Urinary bladder (tissue), 4 donors: ENCODE data around the gene TIMM10. TPM values are rescaled to one million over a fixed set of nuclear protein-coding genes. Genes with fewer than 3 reads are reported as not detected.

Experiments used
- DNase-seq: peaks from one replicate; pipeline ENCODE4 v3.0.0-alpha.2; 2015; ENCODE audit errors: extremely low spot score
- H3K27ac ChIP-seq: one replicate; pipeline ENCODE4 v1.5.1; 2013; ENCODE audit warnings: low read depth, mild to moderate bottlenecking, moderate library complexity
- H3K36me3 ChIP-seq: one replicate; pipeline ENCODE4 v1.6.1; 2013; ENCODE audit warnings: mild to moderate bottlenecking, moderate library complexity; ENCODE audit not compliant: insufficient read depth
- H3K4me1 ChIP-seq: one replicate; pipeline ENCODE4 v1.6.1; 2013; ENCODE audit warnings: mild to moderate bottlenecking, moderate library complexity; ENCODE audit not compliant: insufficient read depth
- H3K4me3 ChIP-seq: one replicate; pipeline ENCODE4 v1.5.1; 2013; ENCODE audit warnings: low read depth, low read length
- WGBS: extraction: QIAGEN DNeasy Blood & Tissue Kit; methylation state at CpG from one replicate; pipeline ENCODE4 v1.1.7; 2013; 5-methylcytosine and 5-hydroxymethylcytosine counted together
- polyA plus RNA-seq: library from polyadenylated mRNA; stranded (reverse); fragments of 200-250 nt; gene quantifications from one replicate; pipeline ENCODE4 v1.2.3, GENCODE V29; 2013
- total RNA-seq: library from RNA; depleted of rRNA; stranded (reverse); fragments of >200 nt; gene quantifications from one replicate; pipeline ENCODE4 v1.2.3, GENCODE V29; 2014
- donor health status: healthy with polysubstance abuse.
- donor health status: healthy.

TIMM10 gene
- total and polyA plus RNA-seq, 2 donors = 14.3 to 40.7 TPM

DNA sequence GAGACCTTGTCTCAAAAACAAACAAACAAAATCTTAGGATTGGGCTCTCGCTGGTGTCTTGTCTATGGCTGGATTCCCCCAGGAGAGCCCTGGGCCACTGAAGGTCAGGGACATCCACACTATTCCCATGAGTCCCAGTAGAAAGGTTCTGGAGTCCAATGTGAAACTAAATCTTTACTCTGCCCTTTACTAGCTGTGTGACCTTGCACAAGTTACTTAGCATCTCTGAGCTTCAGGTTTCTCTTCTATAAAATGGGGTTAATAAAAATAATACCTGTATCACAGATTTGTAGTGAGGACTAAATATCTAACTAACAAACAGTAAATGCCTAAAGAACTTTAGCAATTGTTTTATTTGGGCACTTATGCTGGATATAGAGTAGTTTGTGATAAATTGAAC is 24.0 kb downstream of the TIMM10 start:
- no peak for DNase-seq
- Histone ChIP-seq H3K4me3 (no peak overlapping the region), H3K36me3 (no peaks in the 10 kb centered on the region), H3K4me1 (no peaks in the 10 kb centered on the region), H3K27ac (no peak overlapping the region)
- WGBS = 96% methylated on average over 1 of the region's 1 CpG

DNA sequence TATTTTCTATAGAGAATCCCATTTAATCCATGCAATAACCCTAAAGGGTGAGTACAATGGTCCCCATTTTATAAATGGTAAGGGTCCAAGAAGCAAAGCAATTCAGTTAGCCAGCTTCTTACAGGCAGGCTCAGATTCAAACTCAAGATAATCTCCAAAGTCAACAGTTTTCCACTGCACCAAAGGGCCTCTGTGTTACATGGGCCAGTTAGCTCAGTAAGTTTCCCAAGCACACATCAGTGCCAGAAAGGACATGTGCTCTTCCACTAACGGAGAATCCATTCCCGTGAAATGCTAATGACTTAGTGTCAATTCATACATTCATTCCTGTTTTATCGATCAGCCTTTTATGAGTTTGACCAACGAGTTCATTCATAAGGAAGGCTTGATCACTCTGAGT is 26.0 kb downstream of the TIMM10 start:
- no peak for DNase-seq
- H3K36me3 ChIP-seq = no peaks in the 10 kb centered on the region
- no peaks in the 10 kb centered on the region for H3K4me1 ChIP-seq
- no peak overlapping the region for H3K27ac ChIP-seq
- 93% methylated on average over 4 of the region's 4 CpGs for WGBS
- H3K4me3 ChIP-seq = no peak overlapping the region

DNA sequence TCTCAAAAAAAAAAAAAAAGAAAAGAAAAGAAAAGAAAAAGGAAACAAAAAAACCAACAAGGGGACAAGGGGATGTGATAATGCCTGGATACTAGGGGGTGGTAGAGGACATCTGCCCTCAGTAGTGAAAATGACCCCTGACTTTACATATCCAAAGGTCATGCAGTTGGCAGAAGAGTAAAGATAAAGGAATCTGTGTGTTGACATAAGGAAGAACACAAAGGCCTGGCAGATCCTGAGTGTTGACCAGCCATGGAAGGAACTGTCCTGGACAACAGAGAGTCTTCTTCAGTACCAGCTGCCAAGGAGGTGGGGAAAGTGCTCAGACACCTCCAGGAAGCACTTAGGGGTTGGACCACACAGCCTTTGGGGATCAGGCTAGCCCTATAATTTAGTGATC is 27.7 kb downstream of the TIMM10 start:
- H3K36me3 ChIP-seq = no peaks in the 10 kb centered on the region
- H3K4me1 ChIP-seq = no peaks in the 10 kb centered on the region
- no peak overlapping the region for H3K27ac ChIP-seq
- DNase-seq = no peak
- no peak overlapping the region for H3K4me3 ChIP-seq

DNA sequence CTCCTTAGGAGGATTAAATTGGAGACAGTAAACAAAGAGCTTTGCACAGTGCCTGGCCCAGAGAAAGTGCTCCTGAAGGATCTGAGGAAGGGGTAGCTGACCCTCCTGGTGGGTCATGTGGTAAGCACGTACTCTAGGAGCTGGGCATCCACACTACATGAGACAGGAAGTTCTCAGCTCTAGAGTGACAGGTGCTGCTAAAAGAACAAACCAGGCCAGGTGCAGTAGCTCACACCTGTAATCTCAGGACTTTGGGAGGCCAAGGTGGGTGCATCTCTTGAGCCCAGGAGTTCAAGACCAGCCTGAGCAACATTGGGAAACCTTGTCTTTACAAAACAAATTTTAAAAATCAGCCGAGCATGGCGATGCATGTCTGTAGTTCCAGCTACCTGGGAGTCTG is 28.2 kb downstream of the TIMM10 start:
- Histone ChIP-seq H3K4me3 (no peak overlapping the region), H3K27ac (no peak overlapping the region), H3K36me3 (no peaks in the 10 kb centered on the region), H3K4me1 (no peaks in the 10 kb centered on the region)
- DNase-seq = no peak
- WGBS = 98% methylated on average over 3 of the region's 3 CpGs

DNA sequence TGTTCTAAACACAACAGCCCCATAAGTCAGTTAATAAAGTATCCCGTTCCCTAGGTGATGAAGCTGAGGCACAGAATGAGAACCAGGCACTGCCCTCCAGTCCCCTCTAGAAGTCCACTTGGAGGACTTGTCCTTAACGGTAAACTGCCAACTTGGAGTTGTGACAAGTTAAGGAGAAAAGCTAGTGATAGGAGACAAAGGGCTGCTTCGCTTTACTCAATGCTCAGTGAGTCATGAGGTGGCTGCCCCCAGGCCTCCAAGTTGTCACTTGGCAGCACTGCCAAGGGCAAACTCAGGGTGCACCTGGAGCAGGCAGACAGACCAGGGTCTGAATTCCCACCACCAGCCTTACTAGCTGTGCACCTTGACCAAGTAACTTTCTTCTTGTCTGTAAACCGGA is 28.6 kb downstream of the TIMM10 start:
- WGBS = 77% methylated on average over 4 of the region's 4 CpGs
- Histone ChIP-seq H3K27ac (no peak overlapping the region), H3K4me3 (no peak overlapping the region), H3K36me3 (no peaks in the 10 kb centered on the region), H3K4me1 (no peaks in the 10 kb centered on the region)
- DNase-seq = no peak

DNA sequence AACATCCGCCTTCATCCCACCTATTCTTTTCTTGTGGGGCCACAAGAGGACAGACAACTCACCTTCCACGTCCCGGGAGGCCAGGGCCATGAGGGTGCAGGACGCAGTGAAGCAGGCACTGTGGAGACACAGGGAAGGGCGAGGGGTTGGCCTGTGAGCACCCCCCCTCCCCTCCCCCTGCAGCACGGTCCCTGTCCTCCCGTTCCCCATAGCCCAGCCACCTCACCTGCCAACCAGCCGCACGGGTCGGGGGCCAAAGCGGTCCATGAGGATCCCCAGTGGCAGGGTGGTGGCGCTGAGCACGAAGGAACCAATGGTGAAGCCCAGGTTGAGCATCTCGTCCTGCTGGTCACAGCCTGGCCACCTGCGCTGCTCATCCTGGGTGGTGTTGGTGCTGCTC is 29.6 kb downstream of the TIMM10 start:
- Histone ChIP-seq H3K4me3 (no peak overlapping the region), H3K27ac (peak overlapping the region; percentile 43), H3K4me1 (no peaks in the 10 kb centered on the region), H3K36me3 (no peaks in the 10 kb centered on the region)
- 92% methylated on average over 15 of the region's 15 CpGs for WGBS
- DNase-seq = no peak

DNA sequence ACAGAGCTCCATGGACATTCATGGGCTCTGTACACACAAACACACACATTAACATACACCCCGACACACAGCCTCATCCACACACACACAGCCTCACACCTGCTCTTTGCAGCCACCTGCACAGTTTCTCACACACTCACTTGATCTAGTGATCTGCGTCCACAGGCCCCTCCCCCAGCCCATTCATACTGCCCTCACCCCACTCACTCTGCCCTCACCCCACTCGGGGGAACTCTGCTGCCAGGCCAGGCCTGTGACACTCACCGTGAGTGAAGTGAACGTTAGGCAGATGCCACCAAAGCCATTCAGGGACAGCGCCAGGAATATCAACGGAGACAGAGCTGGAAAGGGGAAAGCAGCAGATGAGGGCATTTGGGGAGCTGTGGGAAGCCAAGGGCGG is 30.0 kb downstream of the TIMM10 start:
- no peak overlapping the region for H3K4me3 ChIP-seq
- 78% methylated on average over 8 of the region's 8 CpGs for WGBS
- H3K4me1 ChIP-seq = no peaks in the 10 kb centered on the region
- DNase-seq = no peak
- no peaks in the 10 kb centered on the region for H3K36me3 ChIP-seq
- peak overlapping the region; percentile 44 for H3K27ac ChIP-seq

DNA sequence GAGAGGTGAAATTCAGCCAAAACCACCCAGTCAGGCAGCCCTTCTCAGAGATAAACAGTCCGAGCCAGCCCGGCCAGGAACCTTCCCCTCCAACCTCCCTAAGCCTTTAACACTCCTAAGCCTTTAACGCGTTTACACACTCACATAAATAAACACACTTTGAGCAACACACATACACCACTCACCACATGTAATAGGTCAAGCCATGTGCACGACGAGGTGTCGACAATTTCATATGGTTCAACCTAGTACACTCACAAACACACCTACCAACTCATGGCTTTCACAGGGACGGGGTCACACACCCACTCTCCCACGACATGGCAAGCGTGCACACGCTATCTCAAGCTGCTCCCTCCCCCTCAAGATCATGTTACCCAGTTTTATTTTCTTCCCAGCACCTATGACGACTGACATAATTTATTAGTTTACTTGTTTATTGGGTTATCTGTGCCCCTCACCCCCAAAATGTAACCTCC is 30.5 kb downstream of the TIMM10 start:
- WGBS = 17% methylated on average over 12 of the region's 12 CpGs
- Histone ChIP-seq H3K27ac (peak overlapping the region; percentile 44), H3K36me3 (no peaks in the 10 kb centered on the region), H3K4me1 (no peaks in the 10 kb centered on the region), H3K4me3 (no peak overlapping the region)
- no peak for DNase-seq

DNA sequence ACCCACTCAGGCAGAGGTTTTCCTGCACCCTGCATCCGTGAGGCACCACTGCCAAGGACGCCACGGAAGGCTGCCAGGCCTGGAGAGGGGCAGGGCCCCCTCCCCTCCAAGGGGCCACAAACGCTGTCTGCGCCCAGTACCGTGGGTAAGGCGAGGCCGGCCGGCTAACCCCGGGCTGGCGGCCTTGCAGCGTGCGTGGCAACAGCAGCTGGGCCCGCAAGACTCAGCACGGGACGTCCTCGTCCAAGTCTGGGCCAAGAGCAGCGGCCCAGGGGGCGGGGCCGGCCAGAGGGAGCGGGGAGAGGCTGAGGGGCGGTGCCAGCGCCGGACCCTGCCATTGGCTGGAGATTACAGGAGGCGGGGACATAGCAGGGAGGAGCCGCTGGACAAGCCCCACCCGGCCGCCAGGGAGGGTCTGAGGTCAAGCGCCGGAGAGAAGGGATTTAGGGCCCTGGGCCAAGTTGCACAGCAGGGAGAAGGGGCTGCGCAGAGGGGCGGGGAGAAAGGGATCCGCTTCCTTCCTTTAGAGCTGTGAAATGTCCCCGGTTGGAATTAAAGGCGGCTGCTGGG is 31.1 kb downstream of the TIMM10 start:
- H3K36me3 ChIP-seq = no peaks in the 10 kb centered on the region
- 5% methylated on average over 35 of the region's 35 CpGs for WGBS
- no peak overlapping the region for H3K4me3 ChIP-seq
- no peaks in the 10 kb centered on the region for H3K4me1 ChIP-seq
- H3K27ac ChIP-seq = peak overlapping the region; percentile 44
- DNase-seq = peak; percentile 77

DNA sequence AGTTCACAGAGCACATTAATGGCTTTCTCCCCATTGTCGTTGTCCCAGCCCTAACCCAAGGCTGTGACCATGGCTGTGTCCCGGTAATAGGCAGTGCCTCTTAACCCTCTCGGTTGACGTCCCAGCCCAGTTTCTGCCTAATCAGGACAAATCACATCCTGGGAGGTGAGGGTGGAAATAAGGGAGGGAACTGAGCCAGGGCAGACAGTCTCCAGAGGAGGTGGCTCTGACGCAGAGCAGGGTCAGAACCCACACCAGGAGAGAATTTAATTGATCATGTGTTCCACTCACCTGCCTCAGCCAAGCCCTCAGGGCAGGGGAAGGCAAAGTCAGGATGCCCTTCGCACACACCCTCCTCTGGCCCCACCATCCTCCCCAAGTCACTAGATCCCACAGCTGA is 32.0 kb downstream of the TIMM10 start:
- no peak for DNase-seq
- Histone ChIP-seq H3K4me3 (no peak overlapping the region), H3K4me1 (no peaks in the 10 kb centered on the region), H3K27ac (no peak overlapping the region), H3K36me3 (no peaks in the 10 kb centered on the region)
- 86% methylated on average over 6 of the region's 6 CpGs for WGBS

DNA sequence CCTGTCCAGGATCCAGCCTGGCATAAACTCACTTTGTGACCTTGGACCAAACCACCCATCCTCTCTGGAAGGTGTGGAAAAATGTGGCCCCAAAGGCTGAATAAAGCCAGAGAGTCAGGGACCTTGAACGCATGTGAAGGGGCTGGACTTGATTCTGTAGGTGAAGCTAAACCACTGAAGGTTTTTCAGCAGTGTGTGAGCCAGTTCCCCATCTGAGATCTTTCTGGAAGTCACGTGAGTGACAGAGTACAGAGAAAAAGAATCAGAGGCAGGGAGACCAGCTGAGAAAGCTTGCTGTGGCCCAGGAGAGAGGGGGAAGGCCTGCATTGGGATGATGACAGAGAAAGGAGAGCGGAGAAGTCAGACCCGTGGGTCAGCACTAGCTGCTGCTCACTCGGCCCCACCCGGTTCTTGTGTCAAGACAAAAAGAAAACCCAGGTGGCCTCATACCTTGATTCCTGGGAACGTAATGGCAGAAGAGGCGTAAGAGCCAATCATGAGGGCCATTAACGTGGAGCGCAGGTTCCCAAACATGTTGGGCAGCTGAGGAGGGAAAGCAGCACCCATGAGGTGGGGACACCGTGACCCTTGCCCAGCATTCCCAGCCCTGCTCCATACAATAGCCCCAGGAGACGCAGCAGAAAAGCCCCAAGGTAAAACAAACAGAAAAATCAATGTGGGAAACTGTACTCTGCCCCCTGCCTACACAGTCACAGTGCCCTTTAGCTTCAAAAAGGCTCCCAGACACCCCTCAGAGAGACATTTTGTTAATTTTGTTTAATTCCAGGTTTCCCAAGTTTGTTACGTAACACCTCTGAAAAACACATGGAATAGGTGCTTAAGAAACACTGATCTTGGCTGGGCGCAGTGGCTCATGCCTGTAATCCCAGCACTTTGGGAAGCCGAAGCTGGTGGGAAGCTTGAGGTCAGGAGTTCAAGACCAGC is 33.0 kb downstream of the TIMM10 start:
- no peak for DNase-seq
- H3K36me3 ChIP-seq = no peaks in the 10 kb centered on the region
- 94% methylated on average over 15 of the region's 15 CpGs for WGBS
- H3K4me1 ChIP-seq = no peaks in the 10 kb centered on the region
- no peak overlapping the region for H3K4me3 ChIP-seq
- no peak overlapping the region for H3K27ac ChIP-seq

DNA sequence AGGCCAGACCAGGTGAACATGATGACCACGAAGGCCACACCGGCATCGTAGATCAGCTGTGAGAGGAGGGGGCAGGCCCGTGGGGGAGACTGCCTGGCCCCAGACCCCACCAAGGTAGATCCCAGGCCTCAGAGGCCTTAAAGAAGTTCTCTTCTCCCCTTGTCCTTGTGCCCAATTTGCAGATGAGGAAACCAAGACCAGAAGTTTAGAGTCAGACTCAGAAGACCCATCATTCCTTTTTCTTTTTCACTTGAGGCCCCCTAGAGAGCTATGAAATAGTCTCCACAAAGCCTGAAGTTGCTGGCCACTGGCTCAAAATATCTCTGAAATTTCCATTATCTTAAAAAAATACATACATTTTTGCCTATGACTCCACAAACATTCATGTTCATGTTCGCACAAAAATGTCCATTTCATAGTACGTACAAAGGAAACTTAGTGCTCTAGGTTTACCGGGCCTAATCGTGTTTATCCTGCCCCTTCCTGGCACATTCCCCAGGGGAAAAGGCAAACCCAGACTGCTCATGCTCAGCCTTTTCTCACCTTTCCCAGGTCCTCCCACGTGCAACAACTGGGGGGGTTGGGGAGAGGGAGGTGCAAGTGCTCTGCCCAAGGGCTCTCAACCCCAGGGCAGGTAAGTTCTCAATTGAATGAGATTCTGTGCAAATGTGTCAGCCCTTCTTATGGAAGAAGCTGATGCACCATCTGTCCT is 34.3 kb downstream of the TIMM10 start:
- 83% methylated on average over 9 of the region's 9 CpGs for WGBS

DNA sequence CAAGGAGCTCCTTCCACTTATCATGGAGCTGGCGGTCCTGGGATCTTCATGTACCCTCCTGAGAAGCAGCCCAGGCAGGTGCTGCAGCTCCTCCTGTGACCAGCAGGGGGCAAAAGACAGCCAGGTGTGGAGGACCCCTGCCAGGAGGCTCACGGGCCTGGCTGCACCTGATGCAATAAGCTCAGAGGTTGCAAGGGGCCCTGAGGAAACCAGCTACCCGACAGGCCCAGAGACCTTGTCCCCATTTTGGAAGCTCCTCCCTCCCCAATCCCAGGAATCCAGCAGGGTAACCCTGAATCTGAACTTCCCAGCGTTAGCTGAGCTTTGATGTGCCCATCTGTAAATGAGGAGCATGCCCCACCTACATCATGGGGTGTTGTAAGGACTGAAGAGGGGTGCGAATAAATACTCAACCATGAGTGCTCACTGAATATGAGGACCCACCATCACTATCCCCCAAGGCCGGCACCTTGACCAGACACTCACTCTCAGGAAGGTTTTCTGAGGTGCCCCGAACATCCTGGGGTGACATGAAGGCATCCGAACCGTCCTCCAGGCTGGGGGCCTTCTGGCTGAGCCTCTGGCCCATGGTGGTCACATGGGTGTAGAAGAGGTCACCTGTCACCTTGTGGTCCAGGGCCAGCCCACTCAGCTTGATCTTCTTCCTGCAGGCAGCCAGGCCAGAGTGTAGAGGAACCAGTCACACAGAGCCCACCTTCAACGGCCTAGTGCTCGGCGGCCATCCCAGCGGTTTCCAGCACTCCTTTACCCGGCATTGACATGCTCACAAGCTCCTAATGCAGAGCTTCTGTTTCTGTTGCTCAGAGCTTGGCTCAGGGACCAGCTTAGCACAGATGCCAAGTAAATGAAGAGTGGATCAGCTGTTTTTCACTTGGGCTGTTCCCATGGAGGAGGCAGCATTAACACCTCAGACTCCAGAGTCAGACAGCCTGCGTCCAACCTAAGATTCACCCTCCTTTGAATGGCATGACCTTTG is 36.7 kb downstream of the TIMM10 start:
- H3K36me3 ChIP-seq = no peaks in the 10 kb centered on the region
- DNase-seq = no peak
- no peak overlapping the region for H3K4me3 ChIP-seq
- H3K4me1 ChIP-seq = no peaks in the 10 kb centered on the region
- 73% methylated on average over 15 of the region's 15 CpGs for WGBS
- no peak overlapping the region for H3K27ac ChIP-seq

More for the DNA sequence above, 34.3 kb downstream of the TIMM10 start:
- H3K27ac ChIP-seq = no peak overlapping the region
- no peaks in the 10 kb centered on the region for H3K4me1 ChIP-seq
- no peak overlapping the region for H3K4me3 ChIP-seq
- no peak for DNase-seq
- no peaks in the 10 kb centered on the region for H3K36me3 ChIP-seq
